ENCODE measurements around the gene ANKRD33B. TPM values are rescaled to one million over a fixed set of nuclear protein-coding genes. Genes with fewer than 3 reads are reported as not detected.

ANKRD33B gene
- total and polyA plus RNA-seq, 2 donors from 2014 or later = 4.8 to 20.3 TPM

- Histone ChIP-seq H3K27me3 (ENCODE audit: control insufficient read depth, insufficient read depth, low read length) (no peaks in the 10 kb centered on the region), H3K4me1 (ENCODE audit: control insufficient read depth in 2 of 3, insufficient read depth in 2 of 3, low read depth in 1 of 3, low read length in 3 of 3) (peaks cover 0 to 8% (median 4%) of the 10 kb centered on the region in 3 donors), H3K9ac (ENCODE audit: low read length in 3 of 3) (no peak overlapping the region), H3K4me3 (ENCODE audit: low read length in 3 of 3) (no peak overlapping the region), H3K27ac (ENCODE audit: low read depth in 2 of 2, low read length in 2 of 2) (no peak overlapping the region), H3K36me3 (ENCODE audit: control insufficient read depth in 2 of 3, insufficient read depth in 3 of 3, low read length in 3 of 3) (no peaks in the 10 kb centered on the region), H3K9me3 (ENCODE audit: control insufficient read depth in 2 of 3, insufficient read depth in 1 of 3, low read length in 3 of 3) (no peaks in the 10 kb centered on the region)
- TF ChIP-seq CTCF (IDR thresholded peaks at IDR 0.05; ENCODE audit: borderline replicate concordance, extremely low read depth, insufficient read depth) = no peak
- FAIRE-seq = no peak
- DNase-seq = no peak
- intact Hi-C loops (cut with DNase I) = no loop called here
Measured at GRCh38 chr5:10582512-10582897, 18.6 kb downstream of the ANKRD33B start.

- Histone ChIP-seq H3K9ac (ENCODE audit: low read length in 3 of 3) (no peak overlapping the region), H3K4me1 (ENCODE audit: control insufficient read depth in 2 of 3, insufficient read depth in 2 of 3, low read depth in 1 of 3, low read length in 3 of 3) (peaks cover 0 to 8% (median 4%) of the 10 kb centered on the region in 3 donors), H3K9me3 (ENCODE audit: control insufficient read depth in 2 of 3, insufficient read depth in 1 of 3, low read length in 3 of 3) (no peaks in the 10 kb centered on the region), H3K4me3 (ENCODE audit: low read length in 3 of 3) (no peak overlapping the region), H3K36me3 (ENCODE audit: control insufficient read depth in 2 of 3, insufficient read depth in 3 of 3, low read length in 3 of 3) (no peaks in the 10 kb centered on the region), H3K27me3 (ENCODE audit: control insufficient read depth, insufficient read depth, low read length) (no peaks in the 10 kb centered on the region), H3K27ac (ENCODE audit: low read depth in 2 of 2, low read length in 2 of 2) (no peak overlapping the region)
- DNase-seq (peak in 1 of 5 donors; percentile 21), FAIRE-seq (no peak)
- no peak for TF ChIP-seq CTCF (IDR thresholded peaks at IDR 0.05; ENCODE audit: borderline replicate concordance, extremely low read depth, insufficient read depth)
- intact Hi-C loops (cut with DNase I) = no loop called here
Measured at GRCh38 chr5:10583663-10584572, 20.0 kb downstream of the ANKRD33B start.

- Histone ChIP-seq H3K27me3 (ENCODE audit: control insufficient read depth, insufficient read depth, low read length) (no peaks in the 10 kb centered on the region), H3K27ac (ENCODE audit: low read depth in 2 of 2, low read length in 2 of 2) (no peak overlapping the region), H3K9ac (ENCODE audit: low read length in 3 of 3) (no peak overlapping the region), H3K4me3 (ENCODE audit: low read length in 3 of 3) (no peak overlapping the region), H3K4me1 (ENCODE audit: control insufficient read depth in 2 of 3, insufficient read depth in 2 of 3, low read depth in 1 of 3, low read length in 3 of 3) (peaks cover 0 to 8% (median 4%) of the 10 kb centered on the region in 3 donors), H3K9me3 (ENCODE audit: control insufficient read depth in 2 of 3, insufficient read depth in 1 of 3, low read length in 3 of 3) (no peaks in the 10 kb centered on the region), H3K36me3 (ENCODE audit: control insufficient read depth in 2 of 3, insufficient read depth in 3 of 3, low read length in 3 of 3) (no peaks in the 10 kb centered on the region)
- intact Hi-C loops (cut with DNase I) = no loop called here
- TF ChIP-seq CTCF (IDR thresholded peaks at IDR 0.05; ENCODE audit: borderline replicate concordance, extremely low read depth, insufficient read depth) = no peak
- DNase-seq (no peak), FAIRE-seq (no peak)
Measured at GRCh38 chr5:10584714-10585517, 21.0 kb downstream of the ANKRD33B start.
